Fibroblast of lung (primary cell): ENCODE data around the gene IL20RA.

Experiments
- CTCF ChIP-seq, 2 donors: IDR thresholded peaks in 1 of 2; conservative IDR thresholded peaks in 1 of 2; 1 replicate in 1 of 2; 2 replicates in 1 of 2; pipeline ENCODE4 v1.5.1; 2011 to 2012; ENCODE audit warnings: low read length in 2 of 2, control low read depth in 1 of 2, inconsistent platforms in 1 of 2, low read depth in 1 of 2, mild to moderate bottlenecking in 1 of 2
- EZH2 ChIP-seq: IDR thresholded peaks from 2 replicates; pipeline ENCODE4 v1.5.1; 2012; ENCODE audit warnings: low read length, control low read depth, mild to moderate bottlenecking; ENCODE audit errors: missing control alignments

GRCh38 chr6:136960781-136961180 is 84.0 kb downstream of the IL20RA start:
- TF ChIP-seq CTCF (conservative IDR thresholded peaks at IDR 0.05 in 1 of 2, IDR thresholded peaks at IDR 0.05 in 1 of 2; ENCODE audit: low read depth in 1 of 2, low read length in 2 of 2) (no peak), EZH2 (no peak)
